Chondrocyte (in vitro differentiated cells): ENCODE measurements around the gene YAE1. TPM values are rescaled to one million over a fixed set of nuclear protein-coding genes. Genes with fewer than 3 reads are reported as not detected.

Experiments
- DNase-seq: peaks from one replicate; pipeline ENCODE4 v3.0.0; 2021; ENCODE audit warnings: mixed read lengths, low spot score
- H3K27ac Mint-ChIP-seq: one replicate; pipeline ENCODE4 v1.8.0; 2021; ENCODE audit warnings: mild to moderate bottlenecking, moderate library complexity, mixed read lengths; ENCODE audit not compliant: unreplicated experiment
- H3K27me3 Mint-ChIP-seq: 2 replicates; pipeline ENCODE4 v1.8.0; 2021; ENCODE audit warnings: low read depth, mixed read lengths
- H3K36me3 Mint-ChIP-seq: 2 replicates; pipeline ENCODE4 v1.8.0; 2021; ENCODE audit warnings: low read depth, mixed read lengths
- H3K4me1 Mint-ChIP-seq: 2 replicates; pipeline ENCODE4 v1.8.0; 2021; ENCODE audit warnings: low read depth, mild to moderate bottlenecking, mixed read lengths
- H3K4me3 Mint-ChIP-seq: one replicate; pipeline ENCODE4 v1.8.0; 2021; ENCODE audit warnings: mild to moderate bottlenecking, moderate library complexity, mixed read lengths; ENCODE audit not compliant: unreplicated experiment
- H3K9me3 Mint-ChIP-seq: 2 replicates; pipeline ENCODE4 v1.8.0; 2021; ENCODE audit warnings: low read depth, mixed read lengths
- CTCF ChIP-seq: fragments of 200-600 bp; sonication (generic); IDR thresholded peaks from 2 replicates; pipeline ENCODE4 v1.5.0; 2021; ENCODE audit warnings: antibody characterized with exemption, mild to moderate bottlenecking, moderate library complexity
- long read RNA-seq: library from polyadenylated mRNA; stranded (forward); transcript quantifications from one replicate; pipeline ENCODE4 v2.0.0, GENCODE V29; 2021
- total RNA-seq: library from RNA; stranded (reverse); gene quantifications from 3 replicates; pipeline ENCODE4 v1.2.1, GENCODE V29; 2021

The YAE1 gene
- total RNA-seq, result 14.9 to 24.3 TPM (median 15.2 TPM) in 3 replicates
- long read RNA-seq, transcript YAE1-201 (3 exons, 899 nt), result major isoform, 11 of 13 reads
- long read RNA-seq, partial matches to known transcripts, result 0 of 13 reads
- long read RNA-seq, other reads (novel, unspliced or antisense), result 1 of 13 reads

GRCh38 chr7:39566023-39566921, at the start of gene YAE1:
Gene YAE1, plus strand, starts transcription at chr7:39566404. Its CDS starts 15 bp downstream, at chr7:39566419.
- H3K4me3 Mint-ChIP-seq, result peak within 1 kb of the TSS; percentile 97
- no peaks in the 10 kb centered on the region for H3K9me3 Mint-ChIP-seq
- H3K36me3 Mint-ChIP-seq, result no peaks in the 10 kb centered on the region
- TF ChIP-seq CTCF, result no peak
- no peak for DNase-seq
- H3K27me3 Mint-ChIP-seq, result peaks cover 2% of the 10 kb centered on the region
- H3K27ac Mint-ChIP-seq, result peak within 1 kb of the TSS; percentile 93
- peaks cover 18% of the 10 kb centered on the region for H3K4me1 Mint-ChIP-seq

GRCh38 chr7:39516498-39516897, 49.7 kb upstream of the YAE1 start:
- H3K4me1 Mint-ChIP-seq, result no peaks in the 10 kb centered on the region
- no peak for TF ChIP-seq CTCF
- H3K27me3 Mint-ChIP-seq, result peaks cover 18% of the 10 kb centered on the region
- no peak overlapping the region for H3K27ac Mint-ChIP-seq
- no peaks in the 10 kb centered on the region for H3K9me3 Mint-ChIP-seq
- H3K4me3 Mint-ChIP-seq, result no peak overlapping the region
- no peak for DNase-seq
- H3K36me3 Mint-ChIP-seq, result no peaks in the 10 kb centered on the region

GRCh38 chr7:39517240-39517639, 49.0 kb upstream of the YAE1 start:
- no peak for DNase-seq
- H3K4me3 Mint-ChIP-seq, result no peak overlapping the region

GRCh38 chr7:39525926-39526325, 40.3 kb upstream of the YAE1 start:
- no peak for DNase-seq
- peaks cover 20% of the 10 kb centered on the region for H3K27me3 Mint-ChIP-seq
- no peaks in the 10 kb centered on the region for H3K9me3 Mint-ChIP-seq
- no peaks in the 10 kb centered on the region for H3K4me1 Mint-ChIP-seq
- H3K27ac Mint-ChIP-seq, result no peak overlapping the region
- no peak for TF ChIP-seq CTCF
- no peaks in the 10 kb centered on the region for H3K36me3 Mint-ChIP-seq
- H3K4me3 Mint-ChIP-seq, result no peak overlapping the region

More at GRCh38 chr7:39517240-39517639, 49.0 kb upstream of the YAE1 start:
- TF ChIP-seq CTCF, result no peak
- Mint-ChIP-seq H3K36me3 (no peaks in the 10 kb centered on the region), H3K4me1 (no peaks in the 10 kb centered on the region), H3K27ac (no peak overlapping the region), H3K9me3 (no peaks in the 10 kb centered on the region), H3K27me3 (peaks cover 18% of the 10 kb centered on the region)

GRCh38 chr7:39526666-39527065, 39.5 kb upstream of the YAE1 start:
- H3K4me1 Mint-ChIP-seq, result no peaks in the 10 kb centered on the region
- H3K27ac Mint-ChIP-seq, result no peak overlapping the region
- TF ChIP-seq CTCF, result no peak
- H3K36me3 Mint-ChIP-seq, result no peaks in the 10 kb centered on the region
- H3K4me3 Mint-ChIP-seq, result no peak overlapping the region
- H3K27me3 Mint-ChIP-seq, result peaks cover 20% of the 10 kb centered on the region
- DNase-seq, result no peak
- no peaks in the 10 kb centered on the region for H3K9me3 Mint-ChIP-seq
